Omental fat pad (tissue), 4 donors: ENCODE measurements around the gene IL16. TPM values are rescaled to one million over a fixed set of nuclear protein-coding genes. Genes with fewer than 3 reads are reported as not detected.

Experiments used
- ATAC-seq: fragments of 150-250 bp; one replicate; pipeline ENCODE4 v1.9.1; 2016; ENCODE audit warnings: mild to moderate bottlenecking, moderate library complexity; ENCODE audit not compliant: low FRiP score
- DNase-seq: peaks from one replicate; pipeline ENCODE4 v3.0.0-alpha.2; 2019; ENCODE audit warnings: low spot score
- total RNA-seq, 4 donors: library from RNA; depleted of rRNA; stranded (reverse); fragments of >200 nt; gene quantifications; one replicate each; pipeline ENCODE4 v1.1.0, GENCODE V29; 2016
- TF ChIP-seq, protein P1 (sequence below), 3 donors: fragments of 450-650 bp; IDR thresholded peaks; one replicate each; pipeline ENCODE4 v1.5.1; 2016 to 2017; ENCODE audit warnings: antibody characterized with exemption in 3 of 3, mild to moderate bottlenecking in 3 of 3, moderate library complexity in 2 of 3

Gene IL16
- total RNA-seq, 4 donors from 2014 or later: 22.7 to 45.8 (median 34.4) TPM

DNA sequence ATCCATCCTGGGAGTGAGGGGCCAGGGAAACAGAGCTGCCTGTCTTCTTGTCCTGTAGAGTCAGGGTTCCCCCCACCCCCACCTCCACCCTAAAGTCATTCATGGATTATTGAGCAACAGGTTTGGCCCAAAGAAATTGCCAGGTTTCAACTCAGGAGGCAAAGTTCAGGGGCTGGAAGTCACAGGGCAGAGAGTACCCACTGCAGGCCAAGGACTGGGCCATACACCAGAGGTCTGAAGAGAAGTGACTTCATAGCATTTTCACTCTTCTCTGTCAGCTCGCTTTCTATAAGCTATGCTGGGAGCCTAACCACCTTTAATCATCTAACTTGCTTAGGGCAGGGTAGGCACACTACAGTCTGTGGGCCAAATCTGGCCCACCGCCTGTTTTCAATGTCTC, 77.2 kb downstream of the IL16 start:
- DNase-seq (no peak), ATAC-seq (no peak)
- TF ChIP-seq, protein P1, sequence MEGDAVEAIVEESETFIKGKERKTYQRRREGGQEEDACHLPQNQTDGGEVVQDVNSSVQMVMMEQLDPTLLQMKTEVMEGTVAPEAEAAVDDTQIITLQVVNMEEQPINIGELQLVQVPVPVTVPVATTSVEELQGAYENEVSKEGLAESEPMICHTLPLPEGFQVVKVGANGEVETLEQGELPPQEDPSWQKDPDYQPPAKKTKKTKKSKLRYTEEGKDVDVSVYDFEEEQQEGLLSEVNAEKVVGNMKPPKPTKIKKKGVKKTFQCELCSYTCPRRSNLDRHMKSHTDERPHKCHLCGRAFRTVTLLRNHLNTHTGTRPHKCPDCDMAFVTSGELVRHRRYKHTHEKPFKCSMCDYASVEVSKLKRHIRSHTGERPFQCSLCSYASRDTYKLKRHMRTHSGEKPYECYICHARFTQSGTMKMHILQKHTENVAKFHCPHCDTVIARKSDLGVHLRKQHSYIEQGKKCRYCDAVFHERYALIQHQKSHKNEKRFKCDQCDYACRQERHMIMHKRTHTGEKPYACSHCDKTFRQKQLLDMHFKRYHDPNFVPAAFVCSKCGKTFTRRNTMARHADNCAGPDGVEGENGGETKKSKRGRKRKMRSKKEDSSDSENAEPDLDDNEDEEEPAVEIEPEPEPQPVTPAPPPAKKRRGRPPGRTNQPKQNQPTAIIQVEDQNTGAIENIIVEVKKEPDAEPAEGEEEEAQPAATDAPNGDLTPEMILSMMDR (IDR thresholded peaks at IDR 0.05): no peak

DNA sequence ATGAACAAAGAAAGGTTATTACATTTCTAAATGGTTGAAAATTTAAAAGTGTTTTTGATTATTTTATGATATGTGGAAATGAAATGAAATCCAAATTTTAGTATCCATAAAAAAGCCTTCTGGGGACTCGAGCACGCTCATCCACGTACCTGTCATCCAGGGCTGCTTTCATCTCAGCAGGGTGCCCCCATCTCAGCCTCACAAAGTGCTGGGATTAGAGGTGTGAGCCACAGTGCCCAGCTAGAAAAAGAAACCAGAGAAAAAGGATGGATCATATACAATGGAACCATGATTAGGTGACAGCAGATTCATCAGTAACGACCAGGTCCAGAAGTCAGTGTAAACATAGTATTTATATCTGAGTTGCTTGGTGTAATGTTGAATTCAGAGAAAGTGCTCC, 77.6 kb downstream of the IL16 start:
- no peak for ATAC-seq

DNA sequence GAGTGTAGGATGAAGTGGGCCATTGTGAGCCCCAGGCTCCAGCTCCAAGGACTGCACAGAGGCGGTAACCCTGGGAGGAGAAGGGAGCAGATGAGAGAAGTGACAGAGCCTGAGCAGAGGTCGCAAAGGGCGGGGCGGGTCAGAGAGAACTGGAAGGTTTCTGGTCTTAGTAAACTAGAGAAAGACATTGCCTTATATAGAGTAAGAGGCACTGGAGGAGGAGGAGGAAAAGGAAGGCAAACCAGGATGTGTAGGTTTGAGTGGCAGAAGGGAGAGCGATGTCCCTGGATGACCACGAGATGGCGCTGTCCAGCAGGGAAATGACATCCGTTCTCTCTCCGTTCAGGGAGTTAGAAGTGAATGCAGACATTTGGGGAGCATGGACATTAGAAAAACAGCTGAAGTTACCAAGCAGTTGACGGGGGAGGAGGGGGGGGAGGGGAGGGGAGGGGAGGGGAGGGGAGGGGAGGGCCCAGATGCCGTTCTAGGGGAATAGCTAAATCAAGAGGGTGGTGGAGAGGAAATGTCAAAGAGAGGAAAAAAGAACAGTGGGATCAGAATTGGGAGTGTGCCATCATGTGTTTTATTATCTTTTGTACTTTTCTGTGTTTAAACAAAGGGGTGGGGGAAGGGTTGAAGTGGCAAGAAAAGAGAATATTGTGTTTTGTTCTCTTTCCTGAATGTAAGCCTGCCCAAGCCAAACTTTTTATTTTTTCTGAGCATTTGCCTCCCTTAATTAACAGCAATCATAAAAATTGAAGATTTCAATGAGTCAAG, 78.4 kb downstream of the IL16 start:
- TF ChIP-seq, protein P1 (IDR thresholded peaks at IDR 0.05): peak in 2 of 3 donors; percentile 38 to 65
- ATAC-seq (peak; percentile 41), DNase-seq (peak; percentile 50)

More for the DNA sequence above, 77.6 kb downstream of the IL16 start:
- TF ChIP-seq, protein P1 (IDR thresholded peaks at IDR 0.05): no peak
- DNase-seq: no peak

DNA sequence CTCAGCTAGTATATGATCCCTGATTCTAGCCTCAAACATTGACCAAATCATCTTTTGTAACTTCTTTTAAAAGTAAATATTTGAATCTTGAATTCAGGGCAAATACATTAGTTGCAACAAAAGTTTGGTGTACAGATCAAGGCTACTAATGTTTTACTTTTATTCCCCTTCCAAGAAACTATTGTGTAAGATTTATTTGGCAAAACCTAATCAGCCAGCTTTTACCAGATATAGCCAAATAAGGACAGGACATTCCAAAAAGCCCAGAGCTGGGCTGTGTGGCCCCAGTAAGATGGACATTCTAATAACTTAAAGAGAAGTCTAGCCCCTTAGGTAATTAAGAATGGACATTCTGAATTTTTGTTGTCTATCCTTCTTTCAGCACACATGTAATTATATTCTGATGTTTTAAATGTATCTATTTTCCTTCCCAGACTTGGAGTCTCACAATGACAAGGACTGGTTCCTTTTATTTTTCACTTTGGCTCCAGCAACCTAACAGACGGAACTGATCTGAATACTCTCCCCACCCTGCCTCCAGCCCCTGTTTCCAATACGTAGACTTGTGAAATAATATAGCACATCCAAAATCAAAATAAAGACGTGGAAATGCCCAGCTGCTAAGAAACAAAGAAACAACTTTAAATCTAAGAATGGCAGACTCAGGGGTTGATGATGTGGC, 79.2 kb downstream of the IL16 start:
- no peak for ATAC-seq
- TF ChIP-seq, protein P1 (IDR thresholded peaks at IDR 0.05): no peak

DNA sequence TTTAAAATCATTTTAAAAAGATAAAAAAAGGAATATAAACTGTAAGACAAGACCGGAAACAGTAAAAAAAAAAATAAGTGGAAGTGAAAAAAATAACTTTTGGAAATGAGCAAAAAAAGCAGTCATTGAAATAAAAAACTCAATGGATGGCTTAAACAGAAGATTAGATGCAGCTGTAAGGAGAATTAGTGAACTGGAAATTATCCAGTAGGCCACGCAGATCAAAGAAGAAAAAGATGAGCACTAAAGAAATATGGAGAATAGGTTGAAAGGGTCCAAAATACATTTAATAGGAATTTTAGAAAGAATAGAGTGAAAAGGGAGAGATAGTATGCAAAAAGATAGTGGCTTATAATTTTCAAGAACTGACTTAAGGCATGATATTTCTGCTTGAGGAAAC, 80.3 kb downstream of the IL16 start:
- ATAC-seq (no peak), DNase-seq (no peak)
- TF ChIP-seq, protein P1 (IDR thresholded peaks at IDR 0.05): no peak

More for the DNA sequence above, 79.2 kb downstream of the IL16 start:
- DNase-seq: no peak

DNA sequence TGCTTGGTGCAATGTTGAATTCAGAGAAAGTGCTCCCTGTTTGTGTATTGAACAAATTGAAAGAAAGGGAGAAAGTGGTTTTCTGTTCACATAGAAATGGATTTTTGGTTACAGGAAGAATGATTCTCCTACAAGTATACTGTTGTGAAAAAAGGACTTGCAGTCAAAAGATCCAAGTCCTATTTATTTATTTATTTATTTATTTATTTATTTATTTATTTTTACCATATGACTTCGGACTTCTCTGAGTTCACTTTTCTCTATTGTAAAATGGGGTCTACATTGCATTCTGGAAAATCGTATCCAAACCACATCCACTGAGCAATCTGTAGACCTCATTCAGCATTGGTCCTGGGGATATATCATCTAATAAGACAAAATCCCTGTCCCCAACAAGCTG, 81.2 kb downstream of the IL16 start:
- TF ChIP-seq, protein P1 (IDR thresholded peaks at IDR 0.05): no peak
- ATAC-seq (no peak), DNase-seq (no peak)
